Epithelial cell of umbilical artery (primary cell): ENCODE data around the gene RNF128. TPM values are rescaled to one million over a fixed set of nuclear protein-coding genes. Genes with fewer than 3 reads are reported as not detected.

Source experiments
- total RNA-seq: library from RNA; depleted of rRNA; stranded (reverse); fragments of >200 nt; gene quantifications from 2 replicates; pipeline ENCODE4 v1.2.3, GENCODE V29; 2014

The RNF128 gene, protein sequence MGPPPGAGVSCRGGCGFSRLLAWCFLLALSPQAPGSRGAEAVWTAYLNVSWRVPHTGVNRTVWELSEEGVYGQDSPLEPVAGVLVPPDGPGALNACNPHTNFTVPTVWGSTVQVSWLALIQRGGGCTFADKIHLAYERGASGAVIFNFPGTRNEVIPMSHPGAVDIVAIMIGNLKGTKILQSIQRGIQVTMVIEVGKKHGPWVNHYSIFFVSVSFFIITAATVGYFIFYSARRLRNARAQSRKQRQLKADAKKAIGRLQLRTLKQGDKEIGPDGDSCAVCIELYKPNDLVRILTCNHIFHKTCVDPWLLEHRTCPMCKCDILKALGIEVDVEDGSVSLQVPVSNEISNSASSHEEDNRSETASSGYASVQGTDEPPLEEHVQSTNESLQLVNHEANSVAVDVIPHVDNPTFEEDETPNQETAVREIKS
- total RNA-seq = under 0.01 and 0.15 TPM in 2 replicates

DNA sequence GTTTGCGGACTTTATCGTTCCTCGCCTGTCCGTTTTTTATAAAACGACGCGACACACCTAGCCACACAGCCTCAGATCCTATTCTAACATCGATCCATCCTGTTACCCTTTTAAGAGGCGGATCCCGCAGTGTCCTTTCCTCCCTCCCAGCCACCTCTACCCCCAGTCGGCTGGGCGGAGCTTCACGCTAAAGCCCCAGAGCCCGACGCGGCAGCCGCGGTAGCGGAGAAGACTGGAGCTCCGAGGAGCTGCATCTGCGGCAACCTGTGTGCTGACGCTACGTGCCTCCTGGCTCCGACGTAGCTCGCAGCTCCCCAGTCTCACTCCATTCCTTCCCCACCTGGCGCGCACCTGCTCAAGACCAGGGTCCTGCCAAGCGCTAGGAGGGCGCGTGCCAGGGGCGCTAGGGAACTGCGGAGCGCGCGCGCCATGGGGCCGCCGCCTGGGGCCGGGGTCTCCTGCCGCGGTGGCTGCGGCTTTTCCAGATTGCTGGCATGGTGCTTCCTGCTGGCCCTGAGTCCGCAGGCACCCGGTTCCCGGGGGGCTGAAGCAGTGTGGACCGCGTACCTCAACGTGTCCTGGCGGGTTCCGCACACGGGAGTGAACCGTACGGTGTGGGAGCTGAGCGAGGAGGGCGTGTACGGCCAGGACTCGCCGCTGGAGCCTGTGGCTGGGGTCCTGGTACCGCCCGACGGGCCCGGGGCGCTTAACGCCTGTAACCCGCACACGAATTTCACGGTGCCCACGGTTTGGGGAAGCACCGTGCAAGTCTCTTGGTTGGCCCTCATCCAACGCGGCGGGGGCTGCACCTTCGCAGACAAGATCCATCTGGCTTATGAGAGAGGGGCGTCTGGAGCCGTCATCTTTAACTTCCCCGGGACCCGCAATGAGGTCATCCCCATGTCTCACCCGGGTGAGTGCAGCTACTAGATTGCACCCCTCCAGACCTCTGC is at the start of gene RNF128:
Gene RNF128, plus strand, starts transcription at position 217 of the 953 bp plus-strand sequence. Its CDS starts 213 bp downstream, at position 430.

DNA sequence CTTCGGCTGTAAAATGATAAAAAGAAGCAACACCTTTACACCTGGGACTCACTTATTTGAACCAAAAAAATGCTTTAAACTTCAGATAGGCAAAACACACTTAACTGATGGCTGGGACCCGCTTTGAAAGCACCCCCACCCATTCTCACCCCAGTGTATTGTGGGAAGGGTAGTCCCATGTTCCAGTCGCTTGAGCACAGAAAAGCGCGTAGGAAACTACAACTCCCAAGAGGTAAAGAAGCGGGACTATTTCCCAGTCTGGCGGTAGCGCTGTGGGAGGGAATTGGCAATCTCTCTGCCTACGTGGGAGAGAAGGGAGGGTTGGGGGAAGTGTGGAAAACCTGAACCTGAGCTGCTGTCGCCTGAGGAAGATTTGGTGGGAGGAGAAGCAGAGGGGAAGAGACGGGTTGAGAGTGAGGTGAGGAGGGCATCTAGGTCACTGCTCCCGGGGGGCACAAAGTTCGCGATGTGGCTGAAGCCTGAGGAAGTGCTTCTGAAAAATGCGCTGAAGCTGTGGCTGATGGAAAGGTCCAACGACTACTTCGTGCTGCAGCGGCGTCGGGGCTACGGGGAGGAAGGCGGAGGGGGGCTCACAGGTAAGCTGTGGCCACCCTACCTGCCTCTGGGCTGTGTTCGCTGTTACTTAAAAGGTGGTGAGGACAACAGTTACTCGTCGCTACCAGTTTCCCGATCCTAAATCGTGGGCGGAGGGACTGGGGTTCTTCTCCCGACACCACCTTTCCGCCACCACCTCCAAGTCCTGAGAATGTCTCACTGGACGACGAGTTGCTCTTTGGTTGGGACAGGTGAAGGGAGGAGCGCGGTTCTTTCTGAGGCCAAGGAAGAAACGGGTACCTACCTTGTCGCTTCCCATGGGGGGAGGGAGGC is 76.1 kb downstream of the RNF128 start, which contains the start of gene TBC1D8B:
Gene TBC1D8B, plus strand, starts transcription at position 286 of the 888 bp plus-strand sequence. Its CDS starts 181 bp downstream, at position 467.

Other genes starting within 250 kb of the RNF128 start
- under 0.01 and 0.30 TPM in 2 replicates for gene RADX, start 114.7 kb upstream of the RNF128 start, total RNA-seq
- gene TBC1D8B, start 76.0 kb downstream of the RNF128 start, total RNA-seq = 4.7 and 5.8 TPM in 2 replicates
- gene RIPPLY1, start 176.6 kb downstream of the RNF128 start, total RNA-seq = not detected in 2 replicates
- not detected in 2 replicates for gene CLDN2, start 193.7 kb downstream of the RNF128 start, total RNA-seq